ENCODE results near the gene PTPN1.
A peak's percentile ranks its signal among the peaks of the same experiment; 100 is the strongest.

The PTPN1 gene

DNA sequence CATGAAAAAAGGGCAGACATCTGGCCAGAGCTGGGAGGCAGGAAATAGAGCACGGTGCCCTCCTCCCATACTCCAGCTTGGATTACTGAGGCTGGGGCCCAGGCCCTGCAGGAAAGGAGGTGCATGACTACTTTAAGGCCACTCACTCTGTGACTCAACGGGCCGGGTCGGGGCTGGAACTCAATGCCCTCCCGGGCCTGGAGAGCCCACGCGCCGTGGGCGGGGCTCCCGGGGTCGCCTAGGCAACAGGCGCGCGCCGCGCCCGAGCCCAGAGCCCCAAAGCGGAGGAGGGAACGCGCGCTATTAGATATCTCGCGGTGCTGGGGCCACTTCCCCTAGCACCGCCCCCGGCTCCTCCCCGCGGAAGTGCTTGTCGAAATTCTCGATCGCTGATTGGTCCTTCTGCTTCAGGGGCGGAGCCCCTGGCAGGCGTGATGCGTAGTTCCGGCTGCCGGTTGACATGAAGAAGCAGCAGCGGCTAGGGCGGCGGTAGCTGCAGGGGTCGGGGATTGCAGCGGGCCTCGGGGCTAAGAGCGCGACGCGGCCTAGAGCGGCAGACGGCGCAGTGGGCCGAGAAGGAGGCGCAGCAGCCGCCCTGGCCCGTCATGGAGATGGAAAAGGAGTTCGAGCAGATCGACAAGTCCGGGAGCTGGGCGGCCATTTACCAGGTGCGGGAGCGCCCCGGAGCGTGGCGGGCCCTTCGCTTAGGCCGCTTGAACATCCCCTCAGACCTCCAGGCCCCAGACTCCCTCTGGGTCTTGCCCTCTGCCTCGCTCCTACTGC is at the start of gene PTPN1:
Gene PTPN1, plus strand, starts transcription at position 461 of the 783 bp plus-strand sequence. Its CDS starts 145 bp downstream, at position 606.
- peak; percentile 99 for DNase-seq (ENCODE audit: low read depth)

DNA sequence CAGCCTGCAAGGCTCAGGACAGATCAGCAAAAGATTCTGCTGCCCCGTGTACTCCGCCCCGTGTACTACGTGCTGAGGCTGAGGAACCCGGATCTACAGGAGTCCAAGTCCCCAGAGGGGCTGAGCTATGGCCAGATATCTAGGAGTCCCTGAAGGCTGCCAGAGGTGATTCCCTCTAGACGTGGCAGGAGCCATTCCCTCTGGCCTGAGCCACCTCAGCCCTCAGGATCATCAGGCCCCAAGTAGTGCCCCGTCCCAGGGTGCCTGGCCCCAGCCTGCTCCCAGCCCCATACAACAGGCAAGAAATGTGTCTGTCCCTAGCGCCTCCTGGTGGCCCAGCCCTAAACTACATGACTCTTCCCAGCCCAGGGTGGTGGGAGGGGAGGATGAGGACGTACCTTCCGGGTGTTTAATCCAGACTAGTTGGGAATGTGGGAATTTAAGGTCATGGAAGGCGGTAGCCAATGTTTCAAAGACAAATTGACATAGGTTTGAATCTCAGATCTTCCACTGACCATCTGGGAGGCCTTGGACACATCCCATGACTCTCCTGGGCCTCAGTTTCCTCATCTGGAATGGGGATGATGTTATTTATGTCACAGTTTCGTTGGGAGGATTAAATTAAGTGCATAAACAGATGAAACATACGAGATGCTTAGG is 49.4 kb upstream of the PTPN1 start:
- DNase-seq (ENCODE audit: low read depth): peak; percentile 65

DNA sequence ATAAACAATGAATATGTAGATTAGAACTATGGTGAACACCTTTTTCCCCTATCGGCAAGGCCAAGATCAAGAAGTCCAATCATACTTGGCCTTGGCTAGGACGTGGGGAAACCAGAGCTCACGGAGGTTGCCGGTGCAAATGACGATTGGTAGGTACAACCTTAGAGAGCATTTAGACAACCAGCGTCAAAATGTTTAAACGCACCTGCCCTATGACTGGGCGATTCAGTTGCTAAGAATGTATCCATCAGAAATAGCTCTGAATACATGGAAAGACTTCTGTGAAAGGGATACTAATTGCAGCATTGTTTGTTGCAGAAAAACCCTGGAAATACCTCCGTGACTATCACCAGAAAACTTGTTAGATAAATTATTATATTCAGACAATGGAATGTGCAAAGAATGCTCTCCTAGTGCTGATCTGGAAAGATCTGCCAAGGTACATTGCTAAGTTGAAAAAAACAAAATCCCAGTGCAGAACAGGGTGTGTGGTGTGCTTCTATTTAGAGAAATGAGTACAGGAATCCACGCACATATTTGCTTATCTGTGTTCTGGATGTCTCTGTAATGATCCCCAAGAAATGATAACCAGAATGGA is 48.0 kb upstream of the PTPN1 start:
- peak; percentile 54 for DNase-seq (ENCODE audit: low read depth)

DNA sequence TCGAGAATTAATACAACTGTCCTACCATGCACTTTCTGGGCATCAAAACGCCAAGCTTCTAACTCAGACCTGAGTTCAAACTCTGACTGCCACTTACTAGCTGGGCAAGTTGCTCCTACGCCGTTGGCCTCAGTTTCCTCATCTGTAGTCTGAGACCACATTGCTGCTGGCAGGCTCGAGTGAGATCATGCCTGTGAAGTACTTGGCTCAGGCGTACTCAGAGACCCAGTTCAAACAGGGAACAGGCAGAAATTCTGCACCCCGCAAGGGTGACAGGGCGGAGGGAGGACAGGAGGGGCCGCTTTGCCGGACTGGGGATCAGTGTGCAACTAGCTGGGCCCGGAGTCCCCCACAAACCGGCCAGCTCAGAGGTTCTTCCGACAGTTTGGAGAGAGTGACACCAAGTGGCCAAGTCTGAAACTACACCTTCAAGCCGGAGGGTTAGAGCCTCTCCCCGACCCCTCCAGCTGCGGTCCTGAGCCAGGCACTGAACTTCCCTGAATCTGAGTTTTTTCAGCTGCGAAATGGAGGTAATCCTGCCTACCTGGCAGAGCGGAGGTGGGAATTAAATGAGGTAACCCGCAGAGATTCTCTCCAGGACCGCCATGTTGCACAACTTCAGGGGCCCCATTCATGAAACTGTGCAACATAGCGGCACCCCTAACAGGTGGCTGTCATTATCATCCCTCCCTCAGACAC is 46.0 kb upstream of the PTPN1 start:
- DNase-seq (ENCODE audit: low read depth): peak; percentile 46

DNA sequence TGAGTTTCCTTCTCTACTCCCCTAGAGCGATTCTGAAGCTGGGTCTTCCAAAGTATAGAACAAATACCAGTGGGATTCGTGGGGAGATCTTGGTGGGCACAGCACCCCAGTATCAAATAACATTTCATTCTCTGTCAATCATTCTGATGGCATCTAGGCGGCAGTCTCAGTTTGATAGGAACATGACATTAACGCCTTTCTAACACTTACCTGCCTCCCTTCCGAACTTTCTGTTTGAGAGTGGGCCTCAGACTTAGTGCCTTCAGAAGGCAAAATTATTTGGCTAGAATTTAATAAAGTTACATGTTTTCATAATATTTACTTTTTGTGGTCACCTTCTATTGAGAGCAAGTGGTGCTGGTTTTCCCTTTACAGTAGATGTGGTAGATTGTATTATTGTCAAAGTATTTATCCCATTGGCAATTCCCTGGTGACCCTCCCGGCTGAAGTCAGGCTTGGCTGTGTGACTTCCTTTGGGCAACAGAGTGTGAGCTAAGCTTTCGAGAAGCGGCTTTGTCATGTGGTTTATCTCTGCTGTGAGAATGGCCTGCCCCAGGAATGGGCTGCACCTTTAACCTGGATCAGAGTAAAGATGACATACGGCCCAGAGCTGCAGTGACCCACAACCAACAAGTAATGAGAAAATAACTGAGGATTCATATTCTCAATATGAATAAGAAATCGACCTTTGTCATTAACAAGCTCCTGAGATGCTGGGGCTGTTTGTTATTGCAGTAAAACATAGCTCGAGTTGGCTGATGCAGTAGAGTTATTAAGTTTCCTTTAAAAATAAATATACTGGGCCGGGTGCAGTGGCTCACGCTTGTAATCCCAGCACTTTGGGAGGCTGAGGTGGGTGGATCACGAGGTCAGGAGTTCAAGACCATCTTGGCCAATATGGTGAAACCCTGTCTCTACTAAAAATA is 45.2 kb upstream of the PTPN1 start:
- no peak for DNase-seq (ENCODE audit: low read depth)

DNA sequence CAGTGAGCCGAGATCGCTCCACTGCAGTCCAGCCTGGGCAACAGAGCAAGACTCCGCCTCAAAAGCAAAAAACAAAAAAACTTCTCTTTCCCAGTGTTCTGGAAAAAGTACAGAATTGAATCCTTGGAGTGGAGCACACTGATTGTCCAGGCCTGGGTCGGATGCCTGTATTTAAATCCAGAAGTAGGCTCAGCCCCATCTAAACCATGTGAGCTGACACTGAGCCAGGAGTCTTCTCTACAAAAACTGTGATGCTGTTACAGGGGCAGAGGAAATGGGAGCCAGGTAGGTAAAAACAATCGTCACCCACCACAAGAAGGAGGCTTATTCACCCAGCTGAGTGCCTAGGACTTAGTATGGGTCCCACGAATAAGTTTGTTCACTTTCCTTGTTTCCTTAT is 43.0 kb upstream of the PTPN1 start:
- DNase-seq (ENCODE audit: low read depth): no peak

DNA sequence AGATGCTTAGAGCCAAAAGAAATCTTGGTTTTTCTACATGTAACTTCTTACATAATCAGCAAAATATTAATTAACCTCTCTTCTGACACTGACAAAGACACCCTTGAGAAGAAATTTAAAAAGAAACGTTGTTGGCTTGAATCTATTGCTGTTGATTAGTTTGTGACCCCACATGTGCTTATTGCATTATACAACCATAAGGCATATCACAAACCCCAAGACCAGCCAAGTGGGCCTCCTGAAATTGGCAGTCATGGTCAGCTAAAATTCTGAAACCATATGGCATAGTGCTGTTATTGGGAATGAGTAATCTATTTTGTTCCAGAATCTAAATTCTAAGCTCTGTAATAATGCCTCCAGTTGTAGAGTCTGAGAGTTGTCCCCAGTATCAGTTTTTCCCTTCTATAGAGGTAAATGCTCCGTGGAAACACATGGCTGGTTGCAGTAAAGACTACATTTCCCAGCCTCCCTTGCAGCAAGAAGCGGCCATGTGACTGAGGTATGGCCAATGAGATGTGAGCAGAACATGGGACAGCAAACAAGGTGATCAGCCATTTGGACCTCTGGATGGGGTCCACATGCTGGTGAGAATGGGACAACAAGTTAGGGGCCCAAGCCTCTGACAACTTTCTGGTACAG is 42.3 kb upstream of the PTPN1 start:
- DNase-seq (ENCODE audit: low read depth): peak; percentile 69

DNA sequence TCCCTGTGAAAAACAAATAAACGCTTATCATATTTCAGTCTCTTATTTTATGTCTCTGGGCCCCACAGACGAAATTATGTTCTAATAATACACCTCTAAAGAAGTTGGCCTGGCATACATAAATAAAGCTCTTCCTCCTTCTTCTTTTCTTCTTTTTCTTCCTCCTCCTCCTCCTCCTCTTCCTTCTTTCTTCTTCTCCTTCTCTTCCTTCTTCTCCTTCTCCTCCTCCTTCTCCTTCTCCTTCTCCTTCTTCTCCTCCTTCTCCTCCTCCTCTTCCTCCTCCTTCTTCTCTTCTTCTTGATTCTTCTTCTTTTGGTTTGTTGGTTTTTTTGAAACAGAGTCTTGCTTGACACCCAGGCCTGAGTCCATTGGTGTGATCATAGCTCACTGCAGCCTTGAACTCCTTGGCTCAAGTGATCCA is 41.8 kb upstream of the PTPN1 start:
- no peak for DNase-seq (ENCODE audit: low read depth)

DNA sequence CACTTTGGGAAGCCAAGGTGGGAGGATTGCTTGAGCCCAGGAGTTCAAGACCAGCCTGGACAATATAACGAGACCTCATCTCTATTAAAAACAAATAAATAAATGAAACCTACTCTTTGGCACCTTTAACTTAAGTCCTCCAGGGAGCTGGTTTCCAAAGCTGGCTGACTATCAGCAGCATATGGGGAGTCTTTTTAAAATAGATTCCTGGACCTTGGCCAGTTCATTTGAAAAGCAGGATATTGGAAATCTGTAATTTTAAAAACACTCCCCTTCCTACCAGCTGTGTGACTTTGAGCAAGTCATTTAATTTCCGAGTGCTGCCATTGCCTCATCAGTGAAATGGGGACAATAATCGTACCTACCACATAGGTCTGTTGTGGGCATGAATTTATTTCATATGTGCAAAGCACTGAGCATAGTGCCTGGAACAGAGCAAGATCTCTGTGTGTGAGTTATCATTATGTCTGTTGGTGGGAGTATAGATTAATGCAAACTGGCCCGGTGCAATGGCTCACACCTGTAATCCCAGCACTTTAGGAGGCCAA is 40.9 kb upstream of the PTPN1 start:
- DNase-seq (ENCODE audit: low read depth): no peak

DNA sequence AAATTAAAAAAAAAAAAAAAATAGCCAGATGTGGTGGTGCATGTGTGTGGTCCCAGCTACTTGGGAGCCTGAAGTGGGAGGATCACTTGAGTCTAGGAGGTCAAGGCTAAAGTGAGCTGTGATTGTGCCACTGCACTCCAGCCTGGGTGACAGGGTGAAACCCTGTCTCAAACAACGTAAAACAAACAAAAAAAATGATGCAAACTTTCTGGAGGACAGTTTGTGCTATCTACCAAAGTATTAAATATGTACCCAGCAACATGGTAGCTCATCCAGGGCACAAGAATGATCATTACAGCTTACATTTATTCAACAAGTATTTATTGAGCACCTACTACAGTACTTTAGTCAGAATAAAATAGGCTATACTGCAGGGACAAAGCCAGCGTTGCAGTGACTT is 40.4 kb upstream of the PTPN1 start:
- no peak for DNase-seq (ENCODE audit: low read depth)

DNA sequence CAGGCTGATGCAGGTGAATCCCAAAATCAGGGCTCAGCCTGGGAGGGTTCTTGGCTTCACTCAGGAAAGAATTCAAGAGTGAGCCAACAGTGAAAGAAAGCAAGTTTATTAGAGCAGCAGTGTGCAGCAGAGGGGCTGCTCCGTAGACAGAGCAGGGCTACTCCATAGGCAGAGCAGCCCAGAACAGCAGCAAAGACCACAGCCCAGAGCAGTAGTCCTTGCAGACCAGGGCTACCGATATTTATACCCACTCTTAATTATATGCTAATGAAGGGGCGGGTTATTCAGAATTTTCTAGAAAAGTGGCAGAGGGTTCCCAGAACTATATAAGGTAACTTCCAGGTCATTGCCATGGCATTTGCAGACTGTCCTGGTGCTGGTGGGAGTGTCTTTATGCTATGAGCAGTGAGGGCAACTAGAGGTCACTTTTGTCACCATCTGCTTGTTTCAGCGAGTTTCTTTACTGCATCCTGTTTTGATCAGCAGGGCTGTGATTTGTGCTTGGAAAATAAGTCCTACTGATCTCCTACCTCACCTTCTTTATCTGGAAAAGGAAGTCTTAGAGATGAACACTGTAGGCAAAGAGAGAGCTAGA is 39.8 kb upstream of the PTPN1 start:
- DNase-seq (ENCODE audit: low read depth): peak; percentile 44

DNA sequence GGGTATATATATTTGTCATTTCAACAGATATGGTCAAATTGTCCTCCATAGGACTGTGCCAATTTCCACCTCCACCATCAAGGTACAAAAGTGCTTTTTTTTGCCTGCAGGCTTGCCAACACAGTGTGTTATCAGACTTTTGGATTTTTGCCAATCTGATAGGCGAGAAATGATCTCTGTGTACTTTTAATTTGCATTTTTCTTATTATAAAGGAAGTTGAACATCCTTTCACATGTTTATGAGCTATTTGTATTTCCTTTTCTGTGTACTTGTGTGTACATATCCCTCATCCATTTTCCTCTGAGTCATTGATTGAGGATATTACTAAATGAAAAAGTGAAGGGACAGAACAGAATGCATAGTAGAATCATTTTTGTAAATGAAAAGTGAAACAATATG is 39.0 kb upstream of the PTPN1 start:
- no peak for DNase-seq (ENCODE audit: low read depth)

DNA sequence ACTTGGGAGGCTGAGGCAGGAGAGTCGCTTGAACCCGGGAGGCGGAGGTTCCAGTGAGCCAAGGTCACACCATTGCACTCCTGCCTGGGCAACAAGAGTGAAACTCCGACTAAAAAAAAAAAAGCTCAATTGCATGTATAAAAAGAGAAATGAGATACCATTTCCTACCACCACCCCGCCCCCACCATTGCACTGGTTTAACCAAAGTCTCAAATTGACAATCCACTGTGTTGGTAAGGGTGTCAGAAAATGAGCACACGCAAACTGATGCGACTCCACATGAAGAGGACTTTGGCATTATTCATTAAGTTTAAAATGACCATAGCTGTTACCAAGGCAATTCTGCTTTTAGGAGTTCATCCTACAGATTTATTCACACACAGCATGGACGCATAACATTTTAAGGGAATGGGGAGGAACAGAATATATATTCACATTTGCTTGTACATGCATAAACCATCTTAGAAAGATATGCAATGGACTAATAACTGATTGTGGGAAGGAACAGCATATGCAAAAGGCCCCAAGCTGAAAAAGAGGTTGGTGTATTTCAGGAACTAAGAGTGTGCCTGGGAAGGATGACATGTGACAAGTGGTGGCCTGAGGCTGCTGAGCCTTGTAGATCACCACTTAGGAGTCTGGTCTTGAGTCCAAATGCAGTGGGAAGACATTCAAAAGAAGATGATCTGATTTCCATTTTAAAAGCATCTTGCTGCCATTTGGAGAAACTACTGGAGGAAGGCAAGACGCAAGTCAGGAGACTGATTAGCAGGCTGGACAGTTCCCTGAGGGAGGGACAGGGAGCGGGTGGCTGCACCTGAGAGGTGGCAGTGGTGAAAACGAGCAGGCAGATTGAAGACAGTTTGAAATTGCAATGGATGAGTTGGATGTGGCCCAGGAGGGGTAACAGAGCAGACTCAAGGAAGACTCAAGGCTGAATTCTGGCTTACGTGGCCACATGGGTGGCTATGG is 37.2 kb upstream of the PTPN1 start:
- no peak for DNase-seq (ENCODE audit: low read depth)

DNA sequence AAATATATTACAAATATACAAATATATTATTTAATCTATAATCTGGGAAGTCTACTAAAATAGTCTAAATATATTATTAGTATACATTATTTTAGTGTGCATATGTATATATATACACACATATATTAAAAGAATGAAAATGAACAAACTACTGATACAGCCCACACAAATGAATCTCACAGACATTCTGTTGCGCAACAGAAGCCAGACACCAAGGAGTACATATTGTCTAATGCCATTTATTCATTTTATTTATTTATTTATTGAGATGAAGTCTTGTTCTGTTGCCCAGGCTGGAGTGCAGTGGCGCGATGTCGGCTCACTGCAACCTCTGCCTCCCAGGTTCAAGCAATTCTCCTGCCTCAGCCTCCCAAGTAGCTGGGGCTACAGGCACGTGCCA is 35.8 kb upstream of the PTPN1 start:
- DNase-seq (ENCODE audit: low read depth): peak; percentile 73

DNA sequence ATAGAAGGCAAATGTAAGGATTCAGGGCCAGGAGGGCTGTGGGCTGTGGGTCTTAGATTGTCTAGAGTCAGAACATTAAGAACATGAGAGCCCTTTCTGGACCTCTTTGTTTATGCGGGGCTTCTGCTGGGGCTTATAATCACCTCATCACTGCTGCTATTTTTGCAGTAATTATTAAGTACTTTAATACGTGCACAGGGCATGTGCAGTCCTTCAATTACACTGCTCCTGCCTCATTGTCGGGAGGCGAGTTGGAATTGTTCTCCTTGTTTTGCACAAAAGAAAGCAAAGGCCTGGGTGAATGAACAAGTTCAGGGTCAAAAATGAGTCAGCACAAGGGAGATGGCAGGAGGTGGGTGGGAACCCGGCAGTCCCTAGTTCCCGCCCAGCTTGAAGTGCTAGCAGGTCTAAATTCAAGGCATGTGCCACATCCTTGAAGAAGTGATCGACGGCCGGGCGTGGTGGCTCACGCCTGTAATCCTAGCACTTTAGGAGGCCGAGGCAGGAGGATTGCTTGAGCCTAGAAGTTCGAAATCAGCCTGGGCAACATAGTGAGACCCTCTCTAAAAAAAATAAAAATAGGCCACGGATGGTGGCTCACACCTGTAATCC is 34.4 kb upstream of the PTPN1 start:
- DNase-seq (ENCODE audit: low read depth): peak; percentile 67

DNA sequence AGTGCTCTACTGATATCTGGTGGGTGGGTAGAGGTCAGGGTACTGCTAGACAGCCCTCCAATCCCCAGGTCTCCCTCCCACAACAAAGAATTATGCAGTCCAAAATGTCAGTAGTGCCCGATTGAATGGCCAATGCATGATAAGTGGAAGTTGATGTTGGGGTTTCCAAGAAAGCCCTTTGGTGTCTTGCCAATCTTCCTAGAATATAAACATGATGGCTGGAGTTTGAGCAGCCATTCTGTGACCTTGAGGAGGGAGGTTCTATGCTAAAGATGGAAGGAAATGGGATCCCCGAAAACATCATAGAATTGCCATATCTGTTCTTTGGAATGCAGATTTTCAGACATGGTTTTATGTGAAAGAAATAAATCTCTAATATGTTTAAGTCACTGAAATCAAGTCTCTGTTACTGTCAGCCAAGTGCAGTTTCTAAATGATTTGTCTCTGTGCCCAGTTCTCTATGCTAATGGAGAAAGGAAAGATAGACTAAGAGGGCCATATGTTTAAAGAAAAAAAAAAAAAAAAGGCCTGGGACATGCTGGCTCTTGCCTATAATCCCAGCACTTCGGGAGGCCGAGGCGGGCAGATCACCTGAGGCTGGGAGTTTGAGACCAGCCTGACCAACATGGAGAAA is 32.8 kb upstream of the PTPN1 start:
- DNase-seq (ENCODE audit: low read depth): no peak

DNA sequence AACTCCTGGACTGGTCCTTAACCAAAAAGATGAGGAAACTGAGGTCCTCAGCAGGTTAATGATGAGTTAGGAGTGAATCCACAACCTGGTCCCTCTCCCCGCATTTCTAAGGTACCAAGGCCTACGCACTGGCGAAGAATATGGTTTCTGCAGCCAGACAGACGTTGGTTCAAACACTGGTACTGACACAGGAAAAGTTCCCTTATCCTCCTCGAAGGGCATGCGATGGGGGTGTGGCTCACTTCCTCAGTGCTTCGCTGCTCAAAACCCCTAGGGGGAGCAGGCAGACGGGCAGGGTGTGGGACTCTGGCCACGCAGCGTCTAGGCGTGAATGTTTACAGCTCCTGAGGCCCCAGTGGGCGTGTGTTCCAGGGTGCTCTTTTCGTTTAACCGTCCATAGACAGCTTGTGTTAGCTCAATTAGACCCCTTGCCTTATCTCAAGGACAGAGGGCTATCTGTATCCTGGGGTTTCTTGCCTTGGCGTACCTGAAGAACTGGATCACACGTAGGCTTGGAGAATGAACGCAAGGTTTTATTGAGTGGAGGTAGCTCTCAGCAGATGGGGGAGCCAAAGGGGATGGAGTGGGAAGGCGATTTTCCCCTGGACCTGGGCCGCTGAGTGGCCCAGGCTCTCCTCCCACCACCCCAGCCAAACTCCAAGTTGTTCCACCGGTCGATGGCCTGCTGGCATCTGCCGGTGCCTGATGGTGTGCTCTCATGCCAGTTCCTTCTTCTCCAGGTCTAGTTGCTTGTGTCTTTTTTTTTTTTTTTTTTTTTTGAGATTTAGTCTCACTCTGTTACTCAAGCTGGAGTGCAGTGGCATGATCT is 31.8 kb upstream of the PTPN1 start:
- peak; percentile 83 for DNase-seq (ENCODE audit: low read depth)

Measured in iris pigment epithelial cell (primary cell).